GM12892 (cell line): Measurements from ENCODE around the gene DAPK2.

Source experiments
- DNase-seq: peaks from one replicate; pipeline ENCODE4 v3.0.0; 2011; ENCODE audit not compliant: insufficient read length
- FAIRE-seq: peaks from 2 replicates; lab custom pipeline; 2011; peaks lifted over from hg19 to GRCh38; lab: Jason Lieb, UNC
- POLR2A ChIP-seq: IDR thresholded peaks from 2 replicates; pipeline ENCODE4 v1.6.1; 2011; ENCODE audit warnings: low read depth, low read length, control low read depth
- POLR2AphosphoS5 ChIP-seq: IDR thresholded peaks from 2 replicates; pipeline ENCODE4 v1.6.1; 2011; ENCODE audit warnings: low read depth, low read length, control low read depth
- TAF1 ChIP-seq: IDR thresholded peaks from 2 replicates; pipeline ENCODE4 v1.6.1; 2011; ENCODE audit warnings: low read depth, mild to moderate bottlenecking, control low read depth, low read length, borderline replicate concordance

Gene DAPK2

GRCh38 chr15:63953524-63953923 is 92.8 kb downstream of the DAPK2 start:
- TF ChIP-seq POLR2AphosphoS5 (no peak), POLR2A (no peak), TAF1 (no peak)
- no peak for DNase-seq
- FAIRE-seq: no peak

GRCh38 chr15:63950911-63951481 is 95.3 kb downstream of the DAPK2 start:
- TF ChIP-seq TAF1 (no peak), POLR2AphosphoS5 (no peak), POLR2A (no peak)
- FAIRE-seq (peak; percentile 9), DNase-seq (no peak)

GRCh38 chr15:63948971-63949370 is 97.3 kb downstream of the DAPK2 start:
- DNase-seq: no peak
- no peak for FAIRE-seq
- TF ChIP-seq TAF1 (no peak), POLR2AphosphoS5 (no peak), POLR2A (no peak)

- FAIRE-seq: no peak
- no peak for DNase-seq
- no peak for TF ChIP-seq POLR2A
- no peak for TF ChIP-seq POLR2AphosphoS5
Observed at GRCh38 chr15:63948436-63948835, 97.8 kb downstream of the DAPK2 start.

GRCh38 chr15:63947228-63947627 is 99.1 kb downstream of the DAPK2 start:
- no peak for DNase-seq
- no peak for FAIRE-seq
- TF ChIP-seq TAF1 (no peak), POLR2AphosphoS5 (no peak), POLR2A (no peak)

- no peak for TF ChIP-seq TAF1
- no peak for TF ChIP-seq POLR2AphosphoS5
- TF ChIP-seq POLR2A: no peak
- DNase-seq (no peak), FAIRE-seq (no peak)
Observed at GRCh38 chr15:63946524-63947065, 99.7 kb downstream of the DAPK2 start.

GRCh38 chr15:63945838-63946298 is 100.4 kb downstream of the DAPK2 start:
- DNase-seq (no peak), FAIRE-seq (no peak)

GRCh38 chr15:63945007-63945788 is 101.1 kb downstream of the DAPK2 start:
- DNase-seq (peak; percentile 58), FAIRE-seq (peak; percentile 79)
- TF ChIP-seq TAF1 (no peak), POLR2A (no peak), POLR2AphosphoS5 (no peak)

More at GRCh38 chr15:63945838-63946298, 100.4 kb downstream of the DAPK2 start:
- TF ChIP-seq TAF1: no peak

GRCh38 chr15:63944681-63944955 is 101.7 kb downstream of the DAPK2 start:
- TF ChIP-seq POLR2A: no peak
- FAIRE-seq (no peak), DNase-seq (no peak)

- DNase-seq (no peak), FAIRE-seq (no peak)
- TF ChIP-seq POLR2A (no peak), POLR2AphosphoS5 (no peak), TAF1 (no peak)
Observed at GRCh38 chr15:63943829-63944680, 102.2 kb downstream of the DAPK2 start.

GRCh38 chr15:63942486-63943365 is 103.6 kb downstream of the DAPK2 start:
- no peak for DNase-seq
- no peak for FAIRE-seq
- TF ChIP-seq TAF1 (no peak), POLR2AphosphoS5 (no peak), POLR2A (no peak)
